SK-N-SH treated with all-trans-retinoic acid at 6 μM for 48 hours (cell line): ENCODE data around the gene SLC36A4.

Experiments used
- CSRNP3 ChIP-seq: fragments of 250-450 bp; sonication (Bioruptor Pico); IDR thresholded peaks from 2 replicates; pipeline ENCODE4 v1.5.1; 2021; ENCODE audit warnings: mild to moderate bottlenecking, moderate library complexity
- ISL1 ChIP-seq: fragments of 250-450 bp; sonication (Bioruptor Pico); IDR thresholded peaks from 2 replicates; pipeline ENCODE4 v2.1.2; 2022; ENCODE audit warnings: mild to moderate bottlenecking, moderate library complexity
- PATZ1 ChIP-seq: fragments of 250-450 bp; sonication (Bioruptor Pico); IDR thresholded peaks from 2 replicates; pipeline ENCODE4 v1.8.0; 2020; ENCODE audit warnings: mild to moderate bottlenecking, moderate library complexity, borderline replicate concordance
- PPARA ChIP-seq: fragments of 250-450 bp; sonication (Bioruptor Pico); IDR thresholded peaks from 2 replicates; pipeline ENCODE4 v1.5.0; 2020; ENCODE audit warnings: mild to moderate bottlenecking, borderline replicate concordance
- RARB ChIP-seq: fragments of 250-450 bp; sonication (Bioruptor Pico); IDR thresholded peaks from 2 replicates; pipeline ENCODE4 v1.8.0; 2021; ENCODE audit warnings: mild to moderate bottlenecking, moderate library complexity
- ZFP3 ChIP-seq: fragments of 250-450 bp; sonication (Bioruptor Pico); IDR thresholded peaks from 2 replicates; pipeline ENCODE4 v1.5.0; 2020; ENCODE audit warnings: mild to moderate bottlenecking, moderate library complexity
- ZFP30 ChIP-seq: fragments of 450-650 bp; formaldehyde crosslinking; IDR thresholded peaks from 2 replicates; pipeline ENCODE4 v1.5.0; 2022; ENCODE audit warnings: mild to moderate bottlenecking, moderate library complexity
- ZNF70 ChIP-seq: fragments of 450-650 bp; formaldehyde crosslinking; IDR thresholded peaks from 2 replicates; pipeline ENCODE4 v1.5.0; 2020; ENCODE audit warnings: mild to moderate bottlenecking, moderate library complexity

- TF ChIP-seq CSRNP3 (CRISPR knock-in tag) (no peak), PATZ1 (CRISPR knock-in tag) (no peak), ZNF70 (CRISPR knock-in tag) (no peak), ZFP30 (CRISPR knock-in tag) (no peak), RARB (CRISPR knock-in tag) (no peak), ISL1 (CRISPR knock-in tag) (no peak), ZFP3 (CRISPR knock-in tag) (no peak), PPARA (CRISPR knock-in tag) (no peak)
Measured at GRCh38 chr11:93100211-93100610, 97.6 kb downstream of the SLC36A4 start.
